ENCODE measurements around the gene TMEM115.
A peak's percentile ranks its signal among the peaks of the same experiment; 100 is the strongest.

Gene TMEM115

GRCh38 chr3:50347187-50347813 lies 12.0 kb downstream of the TMEM115 start:
- TF ChIP-seq CTCF (IDR thresholded peaks at IDR 0.05; ENCODE audit: low read depth, low read length, missing control alignments) = peak; percentile 68
- in situ Hi-C loops (cut with HindIII; ENCODE audit: low sequenced_read_pairs) = no loop called here
- H3K4me3 ChIP-seq (ENCODE audit: low read depth, low read length) = no peak overlapping the region
- DNase-seq (ENCODE audit: low read depth) = peak; percentile 63

GRCh38 chr3:50345586-50346234 lies 13.6 kb downstream of the TMEM115 start, which contains the start of gene ZMYND10:
Gene ZMYND10 (minus strand): TSS chr3:50345732. CDS start chr3:50345579, 153 bp downstream.
- in situ Hi-C loops (cut with HindIII; ENCODE audit: low sequenced_read_pairs) = no loop called here
- no peak for DNase-seq (ENCODE audit: low read depth)
- no peak for TF ChIP-seq CTCF (IDR thresholded peaks at IDR 0.05; ENCODE audit: low read depth, low read length, missing control alignments)
- peak within 1 kb of the TSS; percentile 51 for H3K4me3 ChIP-seq (ENCODE audit: low read depth, low read length)

- DNase-seq (ENCODE audit: low read depth) = no peak
- in situ Hi-C loops (cut with HindIII; ENCODE audit: low sequenced_read_pairs) = no loop called here
- H3K4me3 ChIP-seq (ENCODE audit: low read depth, low read length) = peak overlapping the region; percentile 51
- TF ChIP-seq CTCF (IDR thresholded peaks at IDR 0.05; ENCODE audit: low read depth, low read length, missing control alignments) = no peak
These were observed 14.3 kb downstream of the TMEM115 start for GRCh38 chr3:50345008-50345407.

GRCh38 chr3:50342813-50343633 lies 16.3 kb downstream of the TMEM115 start:
- no peak overlapping the region for H3K4me3 ChIP-seq (ENCODE audit: low read depth, low read length)
- in situ Hi-C loops (cut with HindIII; ENCODE audit: low sequenced_read_pairs) = no loop called here
- TF ChIP-seq CTCF (IDR thresholded peaks at IDR 0.05; ENCODE audit: low read depth, low read length, missing control alignments) = no peak
- DNase-seq (ENCODE audit: low read depth) = no peak

GRCh38 chr3:50341996-50342650 lies 17.2 kb downstream of the TMEM115 start:
- in situ Hi-C loops (cut with HindIII; ENCODE audit: low sequenced_read_pairs) = no loop called here
- no peak overlapping the region for H3K4me3 ChIP-seq (ENCODE audit: low read depth, low read length)
- DNase-seq (ENCODE audit: low read depth) = no peak
- TF ChIP-seq CTCF (IDR thresholded peaks at IDR 0.05; ENCODE audit: low read depth, low read length, missing control alignments) = no peak

- no peak for DNase-seq (ENCODE audit: low read depth)
- in situ Hi-C loops (cut with HindIII; ENCODE audit: low sequenced_read_pairs) = no loop called here
- TF ChIP-seq CTCF (IDR thresholded peaks at IDR 0.05; ENCODE audit: low read depth, low read length, missing control alignments) = no peak
- H3K4me3 ChIP-seq (ENCODE audit: low read depth, low read length) = no peak overlapping the region
These were observed 17.8 kb downstream of the TMEM115 start for GRCh38 chr3:50341537-50341936.
